Osteoblast (primary cell): ENCODE measurements around the gene INPP5A. TPM values are rescaled to one million over a fixed set of nuclear protein-coding genes. Genes with fewer than 3 reads are reported as not detected.

Source experiments
- DNase-seq: peaks from one replicate; pipeline ENCODE4 v3.0.0; 2011; ENCODE audit warnings: low spot score, mixed read lengths; ENCODE audit not compliant: insufficient read length; ENCODE audit errors: missing footprints
- H2AFZ ChIP-seq: 2 replicates; pipeline ENCODE4 v1.6.0; 2011; ENCODE audit warnings: mild to moderate bottlenecking, low read length
- H3K27ac ChIP-seq: 2 replicates; pipeline ENCODE4 v1.5.1; 2011; ENCODE audit warnings: mild to moderate bottlenecking, low read depth, low read length, moderate library complexity
- H3K27me3 ChIP-seq: 2 replicates; pipeline ENCODE4 v1.6.0; 2012; ENCODE audit warnings: mild to moderate bottlenecking, control low read depth, inconsistent platforms, low read length, moderate library complexity; ENCODE audit not compliant: insufficient read depth
- H3K36me3 ChIP-seq: 2 replicates; pipeline ENCODE4 v1.5.1; 2011; ENCODE audit warnings: mild to moderate bottlenecking, low read length, control low read depth, moderate library complexity; ENCODE audit not compliant: insufficient read depth
- H3K4me1 ChIP-seq: 2 replicates; pipeline ENCODE4 v1.5.1; 2011; ENCODE audit warnings: mild to moderate bottlenecking, low read length, control low read depth, moderate library complexity; ENCODE audit not compliant: insufficient read depth
- H3K4me2 ChIP-seq: 2 replicates; pipeline ENCODE4 v1.6.0; 2011; ENCODE audit warnings: mild to moderate bottlenecking, low read length; ENCODE audit not compliant: insufficient read depth
- H3K4me3 ChIP-seq: fragments of 200-600 bp; sonication (generic); 3 replicates; pipeline ENCODE4 v1.5.1; 2012; ENCODE audit warnings: mild to moderate bottlenecking, low read length, inconsistent platforms; ENCODE audit not compliant: insufficient read depth
- H3K79me2 ChIP-seq: 2 replicates; pipeline ENCODE4 v1.6.0; 2012; ENCODE audit warnings: mild to moderate bottlenecking, low read length, control low read depth, inconsistent platforms; ENCODE audit not compliant: insufficient read depth
- H3K9me3 ChIP-seq: 2 replicates; pipeline ENCODE4 v1.5.1; 2011; ENCODE audit warnings: low read depth, low read length, control low read depth
- H4K20me1 ChIP-seq: 2 replicates; pipeline ENCODE4 v1.6.0; 2012; ENCODE audit warnings: mild to moderate bottlenecking, low read length, control low read depth; ENCODE audit not compliant: insufficient read depth
- CTCF ChIP-seq: IDR thresholded peaks from 2 replicates; pipeline ENCODE4 v1.5.1; 2011; ENCODE audit warnings: mild to moderate bottlenecking, low read depth, low read length, moderate library complexity; ENCODE audit errors: extremely low read depth
- total RNA-seq: library from RNA; depleted of rRNA; stranded (reverse); fragments of >200 nt; gene quantifications from 2 replicates; pipeline ENCODE4 v1.2.3, GENCODE V29; 2012

INPP5A gene
- total RNA-seq, 1 donor = 22.8 TPM

DNA sequence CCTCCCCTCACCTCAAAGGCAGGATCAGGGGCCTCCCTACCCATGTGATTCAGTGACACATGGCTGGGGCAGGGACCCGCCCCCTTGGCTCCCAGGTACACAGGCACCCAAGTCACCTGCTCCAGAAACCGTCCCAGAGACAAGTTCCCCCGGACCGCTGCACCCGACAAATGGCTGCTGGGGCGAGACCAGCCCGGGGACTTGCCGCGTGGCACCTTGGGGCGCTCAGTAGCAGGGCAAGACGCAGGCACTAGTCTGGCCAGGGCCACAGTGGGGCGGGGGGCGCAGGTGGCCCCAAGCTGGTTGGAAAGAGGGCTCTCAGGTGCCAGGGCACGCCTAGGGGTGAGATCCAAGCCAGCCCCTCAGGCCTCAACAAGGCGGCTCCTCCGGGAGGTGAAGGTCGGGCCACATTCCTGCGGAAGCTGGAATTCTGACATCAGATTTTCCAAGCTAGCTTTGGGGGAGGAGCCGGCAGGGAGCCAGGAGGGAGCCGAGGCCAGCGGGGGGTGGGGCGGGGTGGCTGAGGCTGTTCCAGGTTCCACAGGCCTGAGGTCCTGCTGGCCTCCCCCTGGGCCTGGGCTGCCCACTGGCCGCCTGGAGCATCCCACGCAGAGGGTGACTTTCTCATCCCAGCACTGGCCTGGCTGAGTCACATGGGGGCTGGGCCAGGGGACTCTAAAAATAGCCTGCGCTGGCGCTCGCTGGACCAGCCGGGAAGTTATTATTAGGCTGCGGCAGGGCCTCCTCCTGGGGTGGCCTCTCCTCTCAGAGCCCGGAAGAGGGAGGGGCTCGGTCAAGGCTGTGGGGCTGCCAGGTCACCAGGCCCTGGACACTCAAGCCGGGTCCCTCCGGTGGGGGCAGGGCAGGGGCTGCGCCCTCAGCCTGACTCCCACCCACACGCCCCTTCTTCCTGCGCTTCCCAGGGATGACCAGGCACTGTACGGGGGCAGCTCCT, 20.5 kb upstream of the INPP5A start:
- Histone ChIP-seq H3K4me2 (peak overlapping the region; percentile 77), H3K36me3 (no peaks in the 10 kb centered on the region), H3K79me2 (no peaks in the 10 kb centered on the region), H3K4me3 (peak overlapping the region; percentile 55), H2AFZ (peak overlapping the region; percentile 88), H4K20me1 (no peaks in the 10 kb centered on the region), H3K27ac (peak overlapping the region; percentile 91), H3K27me3 (no peaks in the 10 kb centered on the region), H3K4me1 (peaks cover 26% of the 10 kb centered on the region), H3K9me3 (no peaks in the 10 kb centered on the region)
- DNase-seq = peak; percentile 100
- no peak for TF ChIP-seq CTCF

GRCh38 chr10:132517951-132518521, 19.6 kb upstream of the INPP5A start:
- H3K27ac ChIP-seq = peak overlapping the region; percentile 91
- H3K4me1 ChIP-seq = peaks cover 26% of the 10 kb centered on the region

DNA sequence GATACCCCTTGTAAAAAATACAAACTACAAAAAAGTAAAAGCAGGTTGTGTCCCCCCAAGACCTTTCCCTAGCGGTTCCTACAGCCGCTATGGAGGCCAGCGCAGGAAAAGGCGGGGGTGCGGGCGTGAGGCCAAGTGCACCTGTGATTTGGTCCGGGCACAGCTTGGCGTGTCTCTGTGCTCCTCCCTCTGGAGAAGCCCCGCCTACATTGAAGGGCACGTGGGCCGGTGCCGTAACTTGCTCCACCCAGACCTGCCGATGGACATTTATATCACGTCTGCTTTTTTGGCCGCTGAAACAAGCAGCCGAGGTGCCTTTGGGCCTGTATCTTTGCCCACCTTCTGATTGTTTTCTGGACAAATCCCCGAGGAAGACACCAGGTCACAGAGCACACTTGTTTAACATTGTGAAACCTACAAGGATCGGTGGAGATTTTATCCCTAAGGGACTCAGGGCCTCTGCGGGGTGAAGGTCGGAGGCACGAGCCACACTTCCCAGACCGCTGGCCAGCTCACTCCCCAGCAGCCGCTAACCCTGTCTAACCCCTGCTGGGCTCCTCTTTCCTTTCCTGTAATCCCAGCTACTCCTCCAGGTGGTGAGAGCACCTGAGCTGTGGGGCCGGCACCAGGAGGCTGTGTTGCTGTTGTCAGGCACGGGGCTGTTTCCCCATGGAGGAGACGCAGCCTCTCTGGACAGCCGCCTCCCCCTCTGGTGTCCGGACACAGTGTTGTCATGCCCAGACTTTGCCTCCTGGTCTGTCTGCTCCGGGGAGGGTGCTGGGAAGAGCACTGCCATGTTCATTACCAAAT, 18.8 kb upstream of the INPP5A start:
- Histone ChIP-seq H3K4me1 (peaks cover 26% of the 10 kb centered on the region), H2AFZ (no peak overlapping the region), H4K20me1 (no peaks in the 10 kb centered on the region), H3K79me2 (no peaks in the 10 kb centered on the region), H3K4me3 (no peak overlapping the region), H3K36me3 (no peaks in the 10 kb centered on the region), H3K9me3 (no peaks in the 10 kb centered on the region), H3K4me2 (no peak overlapping the region), H3K27ac (peak overlapping the region; percentile 91), H3K27me3 (no peaks in the 10 kb centered on the region)
- peak; percentile 53 for DNase-seq
- no peak for TF ChIP-seq CTCF

More at GRCh38 chr10:132517951-132518521, 19.6 kb upstream of the INPP5A start:
- peak overlapping the region; percentile 51 for H3K4me3 ChIP-seq
- H2AFZ ChIP-seq = peak overlapping the region; percentile 88
- no peaks in the 10 kb centered on the region for H3K79me2 ChIP-seq
- no peaks in the 10 kb centered on the region for H4K20me1 ChIP-seq
- no peaks in the 10 kb centered on the region for H3K36me3 ChIP-seq
- no peaks in the 10 kb centered on the region for H3K9me3 ChIP-seq
- TF ChIP-seq CTCF = no peak
- no peaks in the 10 kb centered on the region for H3K27me3 ChIP-seq
- H3K4me2 ChIP-seq = peak overlapping the region; percentile 77
- peak; percentile 81 for DNase-seq
